Stimulated activated CD4-positive, alpha-beta T cell treated with anti-CD3 and anti-CD28 coated beads, Interleukin-2, amount 100 ng/mL, for 24 hours (primary cell): ENCODE data around the gene ENPP6.

Experiments used
- DNase-seq, 2 donors: peaks; one replicate each; pipeline ENCODE4 v3.0.0-alpha.2; 2020

ENPP6 gene

GRCh38 chr4:184102488-184102887, 115.2 kb downstream of the ENPP6 start:
- DNase-seq = no peak

- no peak for DNase-seq
Measured at GRCh38 chr4:184101711-184102110, 116.0 kb downstream of the ENPP6 start.

DNA sequence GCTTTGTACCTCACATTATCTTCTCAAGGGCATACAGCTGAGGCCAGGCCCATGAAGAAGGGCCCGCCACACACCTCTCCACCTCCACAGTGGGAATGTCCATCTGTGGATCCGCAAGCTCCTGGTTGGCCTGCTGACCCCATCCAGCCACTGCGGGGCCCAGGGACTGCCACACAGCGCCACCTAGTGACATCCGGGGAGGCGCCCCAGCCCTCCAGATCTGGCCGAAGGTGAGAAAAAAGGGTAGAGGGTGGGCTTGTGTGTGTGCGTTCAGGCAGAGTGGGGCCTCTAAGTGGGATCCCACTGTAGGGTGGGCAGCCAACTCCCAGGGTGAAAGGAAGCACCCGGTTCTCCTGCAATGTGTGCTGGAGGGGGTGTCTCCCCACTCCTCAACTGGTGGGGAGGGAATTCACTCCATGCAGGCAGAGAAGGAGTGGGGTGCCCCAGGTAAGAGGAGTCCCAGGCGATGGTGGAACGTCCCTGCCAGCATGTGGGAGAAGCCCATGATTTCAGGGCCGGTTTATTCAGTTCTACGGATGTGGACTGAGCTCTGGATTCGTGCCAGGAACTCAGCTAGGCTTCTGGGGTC, 117.3 kb downstream of the ENPP6 start:
- peak in 1 of 2 donors; percentile 68 for DNase-seq

- DNase-seq = no peak
Measured at GRCh38 chr4:184099535-184099966, 118.1 kb downstream of the ENPP6 start.

GRCh38 chr4:184099000-184099399, 118.7 kb downstream of the ENPP6 start:
- no peak for DNase-seq

DNA sequence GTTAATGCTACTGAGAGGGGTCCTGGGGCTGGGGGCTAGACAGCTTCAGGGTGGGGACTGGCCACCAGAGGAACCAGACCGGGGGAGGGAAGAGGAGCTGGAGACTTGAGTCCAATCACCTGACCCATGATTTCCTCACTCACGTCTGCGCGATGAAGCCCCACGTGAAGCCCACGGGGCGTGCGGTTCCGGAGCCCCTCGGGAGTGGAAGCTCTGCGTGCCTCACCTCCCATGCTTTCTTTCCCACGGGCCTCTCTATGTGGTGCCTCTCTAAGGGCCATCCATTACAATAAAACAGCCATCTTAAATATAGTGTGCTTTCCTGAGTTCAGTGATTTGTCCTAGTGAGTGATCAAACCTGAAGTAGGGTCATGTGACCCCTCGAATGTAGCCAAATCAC, 119.9 kb downstream of the ENPP6 start:
- DNase-seq = no peak

DNA sequence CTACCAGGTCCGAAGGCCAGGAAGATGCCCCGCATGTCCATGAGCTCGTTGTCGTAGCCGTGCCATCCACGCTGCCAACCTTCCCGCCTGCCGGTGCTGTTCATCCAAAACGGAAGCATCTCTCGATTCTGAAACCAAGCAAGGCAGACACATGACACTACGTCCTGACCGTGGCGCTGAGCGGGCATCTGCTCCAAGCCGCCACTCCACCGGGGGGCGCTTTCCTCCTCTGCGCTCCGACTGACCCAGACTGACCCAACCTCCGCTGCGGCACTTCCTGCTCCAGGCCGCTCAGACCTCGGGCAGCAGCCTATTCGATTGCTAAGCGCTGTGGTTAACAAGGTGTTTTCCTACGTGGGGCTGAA, 120.5 kb downstream of the ENPP6 start:
- DNase-seq = peak in 1 of 2 donors; percentile 47

DNA sequence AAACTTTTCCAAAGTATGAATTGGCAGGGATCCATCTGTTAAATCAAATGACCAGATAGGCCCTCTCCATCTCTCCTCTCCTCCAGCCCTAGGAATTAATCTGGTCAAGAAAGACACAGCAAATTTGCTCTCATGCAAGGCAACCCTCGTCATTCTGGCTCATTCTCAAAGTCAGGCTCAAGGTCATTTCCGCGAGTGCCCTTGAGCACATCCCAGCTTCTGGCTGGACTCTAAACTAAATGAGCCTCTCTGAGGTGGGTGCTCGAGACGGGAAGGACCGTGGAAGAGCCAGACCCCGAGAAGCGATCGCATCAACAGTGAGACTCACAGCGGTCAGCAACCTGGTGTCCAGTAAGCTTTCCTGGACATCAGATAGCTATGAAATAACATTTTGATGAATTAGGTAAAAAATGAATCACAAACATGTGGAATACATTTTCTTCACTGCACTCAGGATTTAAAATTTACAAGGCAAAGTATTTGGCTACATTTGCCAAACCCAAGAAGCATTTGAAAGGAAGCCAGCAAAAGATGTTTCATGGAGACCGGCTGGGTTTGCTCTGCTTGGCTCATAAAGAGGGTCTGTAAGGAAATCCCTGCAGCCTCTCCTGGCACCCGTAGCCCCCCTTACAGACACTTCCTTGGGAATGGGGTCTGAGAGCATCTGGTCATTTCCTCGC, 121.0 kb downstream of the ENPP6 start:
- no peak for DNase-seq

GRCh38 chr4:184094532-184095159, 123.0 kb downstream of the ENPP6 start:
- DNase-seq = no peak

GRCh38 chr4:184091986-184092385, 125.7 kb downstream of the ENPP6 start:
- DNase-seq = no peak

DNA sequence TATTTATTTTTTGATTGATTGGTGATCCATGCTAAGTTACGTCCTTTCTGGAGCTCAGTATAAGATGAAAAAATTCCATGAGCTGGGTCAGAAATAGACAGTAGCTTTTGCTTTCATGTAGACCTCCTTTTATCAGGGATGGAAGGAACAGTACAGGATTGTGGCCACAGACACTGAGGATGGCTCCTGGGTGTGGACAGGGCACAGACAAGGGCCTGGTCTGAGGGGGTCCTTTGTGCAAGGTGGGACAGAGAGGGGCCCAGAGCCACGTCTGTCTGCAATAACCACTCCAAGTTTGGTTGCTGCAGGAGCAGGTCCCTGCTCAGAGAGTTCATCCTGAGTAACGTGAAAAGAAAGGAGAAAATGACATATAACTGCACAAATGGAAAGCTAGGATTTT, 127.1 kb downstream of the ENPP6 start:
- DNase-seq = no peak

DNA sequence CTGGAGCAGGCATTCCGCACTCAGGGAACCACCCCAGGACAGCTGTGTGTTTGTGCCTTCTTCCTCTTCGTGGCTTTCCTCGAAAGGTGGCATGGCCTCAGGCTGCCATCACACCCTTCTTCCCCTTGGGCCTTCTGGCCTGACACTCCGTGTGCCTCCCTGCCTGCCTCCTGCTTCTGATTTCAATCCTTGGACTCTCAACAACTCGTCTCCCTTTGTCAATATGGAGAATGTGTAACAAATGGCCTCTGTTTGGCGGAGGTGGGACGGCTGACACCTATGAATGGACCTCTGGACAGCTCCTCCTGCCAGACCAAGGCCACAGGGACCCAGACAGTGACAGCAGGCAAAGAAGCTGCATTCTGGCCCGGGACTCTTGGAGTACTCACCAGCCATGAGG, 137.0 kb downstream of the ENPP6 start:
- DNase-seq = no peak

GRCh38 chr4:184074677-184075388, 142.8 kb downstream of the ENPP6 start:
- DNase-seq = no peak

DNA sequence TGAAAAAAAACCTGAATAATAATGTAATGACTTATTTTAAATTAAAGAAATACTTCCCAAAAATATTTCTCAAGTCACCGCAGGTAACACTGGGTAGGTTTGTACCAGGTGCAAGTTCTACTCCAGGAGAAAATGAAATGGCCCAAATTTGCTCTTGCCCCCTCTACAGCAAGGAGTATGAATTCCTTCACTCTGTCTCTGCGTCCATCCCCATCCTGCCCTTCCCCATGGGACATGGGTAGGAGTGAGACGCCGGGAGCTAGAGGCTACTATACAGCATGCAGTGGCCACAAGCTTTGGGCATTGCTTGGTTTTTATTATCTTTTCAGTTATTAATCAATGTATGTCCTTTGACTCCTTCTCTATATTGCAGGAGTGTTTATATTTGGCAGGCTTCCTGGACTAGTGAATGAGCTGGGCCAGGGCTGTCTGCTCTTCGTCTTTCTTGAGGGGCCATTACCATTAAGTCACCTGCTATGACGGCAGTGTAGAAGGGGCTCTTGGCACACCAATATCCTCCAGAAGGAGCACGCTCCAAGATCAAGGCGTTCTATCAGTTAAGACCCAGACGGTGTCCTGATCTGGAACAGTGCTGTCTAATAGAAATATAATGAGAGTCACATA, 149.6 kb downstream of the ENPP6 start:
- DNase-seq = no peak

GRCh38 chr4:184066584-184067300, 150.9 kb downstream of the ENPP6 start:
- DNase-seq = no peak

DNA sequence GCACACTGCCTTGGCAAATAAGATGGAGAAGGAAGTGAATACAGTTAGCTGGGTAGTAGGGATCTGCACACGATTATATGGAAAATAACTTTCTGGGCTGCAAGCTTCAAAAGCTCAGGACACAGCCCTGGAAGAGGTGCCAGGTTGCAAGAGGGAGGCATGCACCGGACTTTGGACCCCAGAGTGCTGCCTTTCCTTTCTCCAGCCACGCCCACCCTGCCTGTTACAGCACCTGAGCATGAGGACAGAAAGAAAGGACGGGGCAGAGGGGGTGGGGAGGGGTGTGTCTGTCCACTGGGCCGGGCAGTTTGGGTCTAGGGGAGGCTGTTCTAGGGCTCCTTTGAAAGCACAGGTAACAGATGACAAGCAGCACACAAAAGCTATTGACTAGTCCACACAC, 152.8 kb downstream of the ENPP6 start:
- no peak for DNase-seq

DNA sequence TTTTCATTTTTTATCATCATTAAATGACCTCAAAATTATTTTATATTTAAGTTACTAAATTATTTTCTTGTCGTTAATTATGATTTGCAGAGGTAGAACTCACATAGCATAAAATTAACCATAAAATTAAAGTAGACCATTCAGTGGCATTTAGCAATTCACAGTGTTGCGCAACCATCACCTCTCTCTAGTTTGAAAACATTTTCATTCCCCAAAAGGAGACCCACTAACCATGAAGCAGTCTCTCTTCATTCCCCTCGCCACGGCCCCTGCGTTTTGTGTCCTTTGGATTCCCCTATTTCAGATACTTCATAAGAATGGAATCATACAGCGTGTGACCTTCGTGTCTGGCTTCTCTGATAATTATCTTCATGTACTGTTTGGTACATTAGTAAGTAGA, 154.9 kb downstream of the ENPP6 start:
- no peak for DNase-seq

- DNase-seq = no peak
Measured at GRCh38 chr4:184061582-184061981, 156.1 kb downstream of the ENPP6 start.

GRCh38 chr4:184059099-184059498, 158.6 kb downstream of the ENPP6 start:
- no peak for DNase-seq

DNA sequence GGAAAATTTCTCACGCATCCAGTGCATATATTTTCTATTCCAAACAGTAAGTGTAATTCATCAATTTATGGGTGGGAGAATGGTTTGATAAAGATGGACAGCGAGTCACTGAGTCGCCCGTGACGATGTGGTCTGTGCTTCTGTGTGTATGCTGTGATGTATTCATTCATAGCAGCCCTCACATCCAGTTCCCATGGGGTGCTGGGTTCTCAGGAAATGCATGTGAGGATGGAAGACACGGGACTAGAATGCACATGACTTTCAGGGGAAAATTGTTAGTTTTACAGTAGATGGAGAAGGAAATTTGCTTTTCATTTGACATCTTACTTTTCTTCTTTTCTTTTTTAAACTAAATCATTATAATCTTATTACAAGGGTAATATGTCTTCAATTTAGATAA, 159.6 kb downstream of the ENPP6 start:
- DNase-seq = no peak

- DNase-seq = no peak
Measured at GRCh38 chr4:184056877-184057276, 160.8 kb downstream of the ENPP6 start.

DNA sequence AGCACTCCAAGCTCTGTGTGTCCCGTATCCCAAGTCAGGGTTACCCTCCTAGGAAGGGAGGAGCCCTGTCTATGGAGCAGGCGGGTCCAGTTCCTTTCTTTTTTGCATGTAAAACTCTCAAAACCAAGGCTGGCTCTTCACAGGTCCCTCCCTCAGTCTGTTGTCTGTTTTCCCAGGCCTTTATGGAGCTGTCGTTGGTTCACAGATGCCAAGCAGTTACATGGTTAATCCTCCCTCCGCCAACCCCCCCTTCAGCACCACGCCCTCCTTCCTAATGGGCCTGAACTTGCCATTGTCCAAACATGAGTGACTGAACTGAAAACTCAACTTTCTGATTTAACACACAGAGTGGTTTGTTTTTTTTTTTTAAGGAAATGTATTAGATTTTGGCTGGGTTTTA, 164.2 kb downstream of the ENPP6 start:
- no peak for DNase-seq

- DNase-seq = no peak
Measured at GRCh38 chr4:184052616-184053015, 165.1 kb downstream of the ENPP6 start.
